ENCODE results near the gene SPEF2.

The SPEF2 gene

DNA sequence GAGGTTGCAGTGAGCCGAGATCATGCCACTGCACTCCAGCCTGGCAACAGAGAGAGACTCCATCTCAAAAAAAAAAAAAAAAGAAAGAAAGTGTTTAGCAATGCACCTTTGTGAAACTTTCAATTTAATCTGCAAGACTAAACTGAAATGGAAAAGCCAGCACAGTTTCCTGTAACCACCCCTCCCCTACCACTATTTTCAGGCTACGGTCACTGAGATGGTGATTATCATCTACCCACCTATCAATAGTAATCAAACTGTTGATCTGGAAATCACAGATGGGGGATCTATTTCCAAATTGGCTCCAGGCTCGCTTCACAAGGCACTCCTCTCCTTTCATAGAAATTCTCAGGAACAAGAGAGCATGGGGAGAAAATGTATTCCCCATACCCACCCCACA lies 208.4 kb downstream of the SPEF2 start:
- no peaks in the 10 kb centered on the region for H3K4me1 ChIP-seq (ENCODE audit: control insufficient read depth in 1 of 2, insufficient read depth in 1 of 2, low read depth in 1 of 2, low read length in 1 of 2)
- H3K27ac ChIP-seq = no peak overlapping the region

DNA sequence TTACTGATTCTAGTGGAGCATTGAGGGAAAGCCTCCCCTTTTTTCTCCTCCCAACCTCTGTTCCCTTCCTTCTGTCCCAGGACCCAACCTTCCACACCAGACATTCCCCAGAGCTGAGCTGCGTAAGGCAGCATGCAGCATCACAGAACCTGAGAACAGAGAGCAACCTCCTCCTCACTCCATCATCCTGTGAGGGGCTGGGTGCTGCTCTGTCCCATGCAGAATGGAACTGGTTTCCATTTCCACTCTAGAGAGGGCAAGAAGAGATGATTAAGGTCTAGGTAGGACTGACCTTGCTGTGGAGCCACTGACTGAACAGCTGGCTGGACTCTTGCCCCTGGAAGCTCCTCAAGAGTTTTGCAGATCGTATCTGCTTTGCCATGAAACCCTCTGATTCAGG lies 208.9 kb downstream of the SPEF2 start:
- no peaks in the 10 kb centered on the region for H3K27me3 ChIP-seq
- no peaks in the 10 kb centered on the region for H3K36me3 ChIP-seq
- TF ChIP-seq, protein P1, sequence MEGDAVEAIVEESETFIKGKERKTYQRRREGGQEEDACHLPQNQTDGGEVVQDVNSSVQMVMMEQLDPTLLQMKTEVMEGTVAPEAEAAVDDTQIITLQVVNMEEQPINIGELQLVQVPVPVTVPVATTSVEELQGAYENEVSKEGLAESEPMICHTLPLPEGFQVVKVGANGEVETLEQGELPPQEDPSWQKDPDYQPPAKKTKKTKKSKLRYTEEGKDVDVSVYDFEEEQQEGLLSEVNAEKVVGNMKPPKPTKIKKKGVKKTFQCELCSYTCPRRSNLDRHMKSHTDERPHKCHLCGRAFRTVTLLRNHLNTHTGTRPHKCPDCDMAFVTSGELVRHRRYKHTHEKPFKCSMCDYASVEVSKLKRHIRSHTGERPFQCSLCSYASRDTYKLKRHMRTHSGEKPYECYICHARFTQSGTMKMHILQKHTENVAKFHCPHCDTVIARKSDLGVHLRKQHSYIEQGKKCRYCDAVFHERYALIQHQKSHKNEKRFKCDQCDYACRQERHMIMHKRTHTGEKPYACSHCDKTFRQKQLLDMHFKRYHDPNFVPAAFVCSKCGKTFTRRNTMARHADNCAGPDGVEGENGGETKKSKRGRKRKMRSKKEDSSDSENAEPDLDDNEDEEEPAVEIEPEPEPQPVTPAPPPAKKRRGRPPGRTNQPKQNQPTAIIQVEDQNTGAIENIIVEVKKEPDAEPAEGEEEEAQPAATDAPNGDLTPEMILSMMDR (IDR thresholded peaks at IDR 0.05) = no peak
- no peak overlapping the region for H3K27ac ChIP-seq
- no peaks in the 10 kb centered on the region for H3K4me1 ChIP-seq (ENCODE audit: control insufficient read depth in 1 of 2, insufficient read depth in 1 of 2, low read depth in 1 of 2, low read length in 1 of 2)
- no peak overlapping the region for H3K4me3 ChIP-seq (ENCODE audit: low read depth in 1 of 2, low read length in 1 of 2)
- H3K9me3 ChIP-seq = no peaks in the 10 kb centered on the region

More for the DNA sequence above, 208.4 kb downstream of the SPEF2 start:
- H3K27me3 ChIP-seq = no peaks in the 10 kb centered on the region
- no peak overlapping the region for H3K4me3 ChIP-seq (ENCODE audit: low read depth in 1 of 2, low read length in 1 of 2)
- no peaks in the 10 kb centered on the region for H3K36me3 ChIP-seq
- TF ChIP-seq, protein P1 (IDR thresholded peaks at IDR 0.05) = no peak
- no peaks in the 10 kb centered on the region for H3K9me3 ChIP-seq

DNA sequence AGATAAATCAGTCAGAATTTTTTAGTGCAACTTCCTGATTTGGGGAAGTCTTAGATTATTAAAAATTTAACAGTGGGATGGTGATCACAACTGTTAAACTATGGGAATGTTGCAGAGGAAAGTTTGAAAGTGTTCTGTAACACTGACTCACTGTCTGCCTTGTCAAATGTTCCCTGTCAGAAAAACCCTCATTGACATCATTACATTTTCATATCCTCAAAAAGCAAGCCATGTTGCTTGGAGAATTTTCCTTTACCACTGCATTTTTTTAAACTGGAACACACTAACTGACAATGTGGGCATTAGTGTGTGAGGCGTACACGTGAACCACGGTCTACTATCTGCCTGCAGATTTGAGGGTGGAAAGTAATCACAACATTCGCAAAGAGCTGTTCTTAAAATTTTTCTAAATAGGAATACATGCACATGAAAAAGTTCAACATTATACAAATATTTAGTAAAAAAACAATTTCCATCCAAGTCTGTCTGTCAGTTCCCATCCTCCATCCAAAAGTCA lies 210.5 kb downstream of the SPEF2 start:
- Histone ChIP-seq H3K4me3 (ENCODE audit: low read depth in 1 of 2, low read length in 1 of 2) (no peak overlapping the region), H3K36me3 (no peaks in the 10 kb centered on the region), H3K27ac (no peak overlapping the region), H3K4me1 (ENCODE audit: control insufficient read depth in 1 of 2, insufficient read depth in 1 of 2, low read depth in 1 of 2, low read length in 1 of 2) (no peaks in the 10 kb centered on the region), H3K27me3 (no peaks in the 10 kb centered on the region), H3K9me3 (no peaks in the 10 kb centered on the region)
- TF ChIP-seq, protein P1 (IDR thresholded peaks at IDR 0.05) = no peak

DNA sequence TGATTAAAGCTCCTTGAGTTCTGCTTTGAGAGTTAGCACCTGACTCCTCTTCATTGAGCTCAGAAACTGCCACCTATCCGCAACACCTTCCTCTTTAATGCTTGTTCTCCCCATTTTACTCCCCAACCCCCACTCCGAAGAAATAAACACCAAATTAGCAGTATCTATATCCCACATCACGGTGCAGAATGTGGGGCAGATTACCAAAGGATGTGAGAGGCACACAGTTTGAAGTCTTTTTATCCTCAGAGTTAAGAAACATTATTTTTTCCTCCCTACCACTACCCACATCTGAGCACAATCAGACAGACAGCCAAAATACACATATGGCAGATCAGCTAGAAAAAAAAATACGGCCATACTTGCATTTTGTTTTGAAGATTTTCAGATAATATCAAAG lies 212.9 kb downstream of the SPEF2 start:
- TF ChIP-seq, protein P1 (IDR thresholded peaks at IDR 0.05) = no peak
- no peak overlapping the region for H3K27ac ChIP-seq
- no peaks in the 10 kb centered on the region for H3K4me1 ChIP-seq (ENCODE audit: control insufficient read depth in 1 of 2, insufficient read depth in 1 of 2, low read depth in 1 of 2, low read length in 1 of 2)

DNA sequence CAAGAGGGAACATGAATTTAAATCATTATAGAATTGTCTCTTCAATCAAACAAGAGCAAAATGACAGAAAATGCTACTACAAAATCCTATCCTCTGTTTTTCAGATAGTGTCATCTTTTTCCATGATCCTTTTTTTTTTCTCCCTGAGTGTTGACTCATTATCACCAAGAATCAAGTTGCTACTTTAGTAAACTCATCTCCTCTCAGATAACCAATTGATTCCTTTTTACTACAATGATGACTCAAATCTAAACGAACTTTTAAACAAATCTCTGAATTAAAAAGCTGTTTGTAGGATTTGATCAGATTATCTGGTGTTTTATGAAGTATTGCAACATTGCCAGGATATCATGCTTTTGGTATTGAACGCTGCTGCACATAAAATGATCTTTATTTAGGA lies 215.1 kb downstream of the SPEF2 start:
- no peaks in the 10 kb centered on the region for H3K36me3 ChIP-seq
- no peaks in the 10 kb centered on the region for H3K4me1 ChIP-seq (ENCODE audit: control insufficient read depth in 1 of 2, insufficient read depth in 1 of 2, low read depth in 1 of 2, low read length in 1 of 2)
- H3K4me3 ChIP-seq (ENCODE audit: low read depth in 1 of 2, low read length in 1 of 2) = no peak overlapping the region
- TF ChIP-seq, protein P1 (IDR thresholded peaks at IDR 0.05) = no peak
- no peak overlapping the region for H3K27ac ChIP-seq
- no peaks in the 10 kb centered on the region for H3K9me3 ChIP-seq
- no peaks in the 10 kb centered on the region for H3K27me3 ChIP-seq

More for the DNA sequence above, 212.9 kb downstream of the SPEF2 start:
- H3K27me3 ChIP-seq = no peaks in the 10 kb centered on the region
- H3K9me3 ChIP-seq = no peaks in the 10 kb centered on the region
- no peaks in the 10 kb centered on the region for H3K36me3 ChIP-seq
- no peak overlapping the region for H3K4me3 ChIP-seq (ENCODE audit: low read depth in 1 of 2, low read length in 1 of 2)

DNA sequence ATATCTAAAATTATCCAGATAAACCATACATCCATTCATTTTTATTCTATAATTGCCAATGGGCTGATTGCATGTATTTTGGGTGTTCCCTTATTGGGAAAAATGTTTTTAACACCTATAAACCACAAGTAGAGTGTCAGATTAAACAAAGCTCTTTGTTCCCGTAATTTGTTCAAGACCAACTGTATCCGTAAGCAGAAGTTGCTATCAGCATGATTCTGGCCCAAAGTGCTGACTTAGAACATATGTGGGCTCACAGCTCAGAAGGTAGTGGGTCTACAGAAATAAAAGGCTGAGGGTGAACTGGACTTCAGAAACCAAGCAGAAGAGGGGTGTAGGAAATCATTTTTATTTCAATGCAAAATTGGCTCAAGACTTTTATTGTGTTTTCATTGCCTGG lies 215.6 kb downstream of the SPEF2 start:
- no peaks in the 10 kb centered on the region for H3K36me3 ChIP-seq
- no peaks in the 10 kb centered on the region for H3K9me3 ChIP-seq
- no peak overlapping the region for H3K27ac ChIP-seq
- TF ChIP-seq, protein P1 (IDR thresholded peaks at IDR 0.05) = no peak
- no peak overlapping the region for H3K4me3 ChIP-seq (ENCODE audit: low read depth in 1 of 2, low read length in 1 of 2)
- no peaks in the 10 kb centered on the region for H3K27me3 ChIP-seq
- H3K4me1 ChIP-seq (ENCODE audit: control insufficient read depth in 1 of 2, insufficient read depth in 1 of 2, low read depth in 1 of 2, low read length in 1 of 2) = no peaks in the 10 kb centered on the region
